Kidney tubule cell (primary cell): ENCODE results near the gene UROC1.
"Not testable (repeated sequence)": the region's sequence is repeated elsewhere in the genome, so short reads cannot be mapped to it uniquely, and the experiment has no call there.

Experiments used
- DNase-seq: peaks from one replicate; pipeline ENCODE4 v3.0.0-alpha.2; 2018; ENCODE audit warnings: low spot score

The UROC1 gene

DNA sequence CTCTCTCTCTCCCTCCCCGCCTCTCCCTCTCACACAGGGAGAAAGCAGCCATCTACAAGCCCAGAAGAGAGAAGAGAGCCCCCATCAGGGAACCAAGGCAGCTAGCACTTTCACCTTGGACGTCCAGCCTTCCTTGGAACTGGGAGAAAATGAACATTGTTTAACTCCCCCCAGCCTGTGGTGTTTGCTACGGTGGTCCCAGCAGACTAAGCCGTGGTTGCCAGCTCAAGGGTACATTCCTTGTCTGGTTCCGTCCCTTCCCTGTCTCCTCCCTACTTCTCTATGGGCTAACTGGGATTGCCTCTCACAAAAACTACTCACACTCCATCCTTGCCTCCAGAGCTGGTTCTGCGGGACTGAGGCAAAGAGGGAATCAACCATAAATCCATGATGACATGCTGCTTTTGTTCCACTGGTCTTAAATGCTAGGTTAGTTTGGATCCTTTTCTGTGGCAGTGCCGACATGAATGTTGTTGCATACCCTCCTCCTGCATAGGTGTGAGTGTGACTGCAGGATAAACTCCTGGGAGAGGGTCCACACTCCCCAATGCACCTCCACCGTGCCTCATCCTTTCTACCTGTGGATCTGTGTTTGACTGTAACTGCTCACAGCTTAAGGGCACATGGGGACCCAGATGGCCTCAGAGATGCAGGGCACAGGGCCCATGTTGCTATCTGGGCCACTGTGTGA is 29.1 kb upstream of the UROC1 start:
- no peak for DNase-seq

- no peak for DNase-seq
Observed at GRCh38 chr3:126546013-126546412, 28.4 kb upstream of the UROC1 start.

- DNase-seq, result no peak
Observed at GRCh38 chr3:126545544-126545943, 28.0 kb upstream of the UROC1 start.

GRCh38 chr3:126544596-126545281 is 27.2 kb upstream of the UROC1 start:
- DNase-seq, result no peak

- DNase-seq, result no peak
Observed at GRCh38 chr3:126543457-126544061, 26.0 kb upstream of the UROC1 start.

- no peak for DNase-seq
Observed at GRCh38 chr3:126542340-126543241, 25.0 kb upstream of the UROC1 start.

- DNase-seq, result no peak
Observed at GRCh38 chr3:126541628-126542339, 24.2 kb upstream of the UROC1 start.

DNA sequence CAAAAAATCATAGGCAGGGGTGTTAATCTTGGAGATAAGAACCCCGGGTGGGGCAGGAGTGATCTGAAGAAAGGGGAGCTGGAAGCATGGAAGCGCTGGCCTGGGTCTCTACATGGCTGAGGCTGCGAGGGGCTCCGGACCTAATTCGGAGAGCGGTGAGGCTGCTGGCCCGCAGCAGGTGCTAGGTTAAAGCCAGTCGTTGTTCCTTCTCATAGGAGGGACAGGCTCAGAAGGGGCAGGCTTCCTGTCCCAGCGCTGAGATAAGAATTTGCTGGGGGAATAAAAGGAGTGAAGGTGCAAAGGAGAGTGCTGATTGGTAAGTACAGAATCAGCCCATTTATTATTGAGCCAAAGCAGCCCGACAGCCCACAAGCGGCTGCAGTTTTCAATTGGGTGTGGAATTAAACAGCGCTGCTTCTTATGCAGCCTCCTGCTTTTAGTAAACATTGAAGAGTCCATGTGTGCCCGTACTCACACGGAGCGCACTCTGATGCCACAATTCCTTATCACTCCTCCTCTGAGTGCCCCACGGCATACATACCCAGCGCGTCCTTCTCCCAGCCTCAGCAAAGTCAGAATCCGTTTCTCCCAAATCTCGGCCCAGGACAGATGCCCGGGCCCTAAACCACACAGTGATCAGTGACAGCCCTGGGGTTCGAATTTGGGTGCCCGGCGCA is 23.5 kb upstream of the UROC1 start:
- no peak for DNase-seq

DNA sequence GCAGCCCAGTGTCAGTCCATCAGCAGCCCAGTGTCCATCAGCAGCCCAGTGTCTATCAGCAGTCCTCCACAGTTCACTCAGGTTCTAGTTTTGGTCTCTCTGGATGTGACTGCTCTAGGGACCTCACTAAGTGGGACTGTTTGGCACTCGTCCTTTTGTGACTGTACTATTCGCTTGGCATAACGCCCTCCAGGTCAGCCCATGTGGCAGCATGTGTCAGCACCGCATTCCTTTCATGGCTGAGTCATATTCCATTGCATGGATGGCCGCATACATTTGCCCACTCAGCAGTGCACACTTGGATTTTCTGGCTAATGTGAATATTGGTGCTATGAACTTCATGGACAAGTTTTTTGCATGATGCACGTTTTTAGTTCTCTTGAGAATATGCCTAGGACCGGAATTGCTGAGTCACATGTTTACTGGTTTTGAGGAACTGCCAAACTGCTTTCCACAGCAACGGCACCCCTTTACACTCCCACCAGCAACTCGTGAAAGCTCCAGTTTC is 22.8 kb upstream of the UROC1 start:
- DNase-seq, result peak; percentile 95

DNA sequence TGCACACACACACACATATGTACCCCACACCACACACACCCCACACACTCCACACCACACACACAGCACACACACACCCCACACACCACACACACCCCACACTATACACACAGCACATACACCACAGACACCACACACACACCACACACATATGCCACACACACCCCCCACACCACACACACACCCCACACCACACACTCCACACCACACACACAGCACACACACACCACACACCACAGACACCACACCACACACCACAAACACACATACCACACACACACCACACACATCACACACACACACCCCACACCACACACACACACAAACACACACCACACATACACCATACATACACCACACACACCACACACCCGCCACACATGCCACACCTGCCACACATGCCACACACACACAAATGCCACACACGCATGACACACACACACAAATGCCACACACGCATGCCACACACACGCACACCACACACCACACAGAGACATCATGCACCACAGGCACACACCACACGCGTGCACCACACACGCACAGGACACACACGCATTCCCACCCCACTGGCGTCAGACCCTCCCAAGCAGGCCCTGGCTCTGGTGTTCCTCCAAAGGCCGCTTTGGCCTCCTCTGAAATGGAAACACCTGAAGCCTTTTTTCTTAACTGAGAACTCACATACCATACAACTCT is 22.1 kb upstream of the UROC1 start:
- DNase-seq, result no peak

DNA sequence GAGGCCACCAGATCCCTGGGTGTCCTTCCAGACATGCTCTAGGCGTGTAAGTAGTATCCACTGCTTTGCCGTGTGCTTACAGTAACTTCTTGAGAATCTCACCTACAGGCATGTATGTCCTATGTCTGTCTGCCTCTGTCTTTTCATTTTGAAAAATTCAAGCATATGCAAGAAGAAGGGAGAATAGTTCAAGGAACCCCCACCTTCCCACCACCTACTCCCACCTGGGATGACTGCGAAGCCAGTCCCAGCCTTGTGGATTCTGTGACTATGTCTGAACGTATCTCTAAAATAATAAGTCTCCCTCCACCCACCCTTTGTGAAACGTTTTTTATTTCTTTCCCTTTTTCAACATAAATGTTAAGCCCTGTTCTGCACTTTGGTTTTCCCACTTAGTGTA is 21.4 kb upstream of the UROC1 start:
- DNase-seq, result no peak

DNA sequence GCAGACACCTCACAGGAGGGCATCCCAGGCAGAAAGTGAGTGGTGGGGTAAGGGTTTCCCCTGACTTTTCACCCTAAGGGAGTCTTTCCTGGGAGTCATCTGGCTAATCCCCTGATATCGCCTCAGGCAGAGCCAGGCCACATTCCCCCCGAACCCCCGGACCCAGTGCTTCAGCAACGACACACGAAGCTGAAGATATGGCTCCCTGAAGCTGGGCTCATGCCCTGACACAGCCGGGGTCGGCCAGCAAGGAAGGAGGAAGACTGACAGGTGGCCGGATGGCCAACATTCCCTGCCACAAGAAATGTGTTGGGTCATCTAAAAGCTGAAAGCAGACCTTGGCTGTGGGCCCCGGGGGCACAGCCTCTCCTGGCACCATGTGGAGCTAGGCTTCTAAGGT is 20.7 kb upstream of the UROC1 start:
- DNase-seq, result no peak

GRCh38 chr3:126537730-126538281 is 20.2 kb upstream of the UROC1 start:
- DNase-seq, result no peak

- no peak for DNase-seq
Observed at GRCh38 chr3:126537116-126537729, 19.6 kb upstream of the UROC1 start.

DNA sequence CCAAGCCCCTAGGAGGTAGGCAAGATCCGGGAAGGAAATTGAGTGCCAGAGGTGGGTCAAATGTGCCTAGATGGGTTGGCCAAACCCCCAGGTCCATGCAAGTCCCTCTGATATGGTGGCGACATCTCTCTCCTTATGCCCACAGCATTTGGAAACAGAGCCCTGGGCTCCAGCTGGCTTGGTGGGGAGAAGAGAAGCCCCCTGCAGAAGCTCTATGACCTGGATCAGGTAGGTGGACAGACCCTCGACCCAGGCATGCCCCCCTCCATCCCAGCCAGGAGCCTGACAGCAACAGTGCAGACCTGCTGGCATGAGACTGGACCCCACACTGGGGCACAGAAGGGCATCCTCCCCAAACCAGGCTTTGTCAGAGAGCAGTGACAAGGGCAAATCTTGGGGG is 18.6 kb upstream of the UROC1 start:
- no peak for DNase-seq

- DNase-seq, result no peak
Observed at GRCh38 chr3:126535636-126536035, 18.1 kb upstream of the UROC1 start.

- DNase-seq, result not testable (repeated sequence)
Observed at GRCh38 chr3:126534716-126535115, 17.1 kb upstream of the UROC1 start.

GRCh38 chr3:126533506-126533905 is 15.9 kb upstream of the UROC1 start:
- no peak for DNase-seq

- no peak for DNase-seq
Observed at GRCh38 chr3:126531051-126531330, 13.4 kb upstream of the UROC1 start.
